SKM-1 (cell line): ENCODE measurements around the gene WWC2.

Experiments
- DNase-seq: peaks from one replicate; lab custom pipeline; 2025; ENCODE audit not compliant: unreplicated experiment; lab: John Stamatoyannopoulos, UW

The WWC2 gene

DNA sequence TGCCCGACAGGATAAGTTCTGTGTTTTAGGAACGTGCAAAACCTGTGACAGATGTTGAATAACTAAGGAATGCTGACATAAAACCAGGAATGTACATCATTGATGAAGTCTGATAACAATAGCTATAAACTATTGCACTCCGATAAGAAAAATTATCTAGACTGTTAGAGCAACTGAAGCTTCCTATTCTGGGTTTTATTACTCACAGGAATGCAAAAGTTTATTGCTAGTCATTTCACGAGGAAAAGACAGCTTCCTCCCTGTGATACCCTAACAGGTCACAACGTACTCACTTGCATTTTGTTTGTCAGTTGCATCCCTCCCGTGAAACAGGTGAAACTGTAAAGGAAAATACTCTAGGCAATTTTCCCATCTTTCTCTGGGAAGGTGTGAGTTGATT lies 155.1 kb downstream of the WWC2 start:
- no peak for DNase-seq

DNA sequence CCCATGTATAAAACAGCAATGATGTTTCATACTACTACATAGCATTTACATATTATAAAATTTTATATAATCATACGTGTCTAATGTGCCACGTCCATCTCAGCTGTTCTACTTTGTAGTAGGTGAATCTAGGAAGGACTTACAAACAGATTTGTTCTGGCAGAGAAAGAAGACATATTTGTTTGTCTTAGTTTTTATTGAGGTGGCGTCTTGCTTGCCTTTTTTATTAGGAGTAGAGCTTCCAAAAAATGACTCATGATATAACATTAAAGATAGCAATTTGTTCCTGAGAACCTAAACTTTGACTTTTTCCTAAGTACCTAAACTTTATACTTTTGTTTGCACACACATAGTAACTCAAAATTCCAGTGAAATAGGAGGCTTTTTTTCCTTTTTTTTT lies 156.4 kb downstream of the WWC2 start:
- DNase-seq = no peak

DNA sequence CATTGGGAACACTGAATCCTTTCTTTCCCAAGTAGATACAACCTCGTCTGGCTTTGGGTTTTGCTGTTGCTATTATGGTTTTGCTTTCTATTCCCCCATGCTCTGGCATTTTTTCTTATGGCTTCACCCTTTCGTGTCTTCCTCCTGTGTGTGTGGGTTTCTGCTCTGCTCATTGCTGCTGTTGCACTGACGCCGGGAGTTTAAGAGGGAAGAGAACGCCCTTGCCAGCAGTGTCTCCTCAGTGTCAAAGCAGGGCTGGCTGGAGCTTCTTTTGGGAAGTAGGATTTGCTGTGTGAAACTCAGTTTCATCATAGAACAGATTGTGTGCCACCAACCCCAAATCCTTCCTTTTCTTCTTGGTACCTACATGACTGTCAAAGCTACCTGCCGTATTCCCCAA lies 157.3 kb downstream of the WWC2 start:
- no peak for DNase-seq

DNA sequence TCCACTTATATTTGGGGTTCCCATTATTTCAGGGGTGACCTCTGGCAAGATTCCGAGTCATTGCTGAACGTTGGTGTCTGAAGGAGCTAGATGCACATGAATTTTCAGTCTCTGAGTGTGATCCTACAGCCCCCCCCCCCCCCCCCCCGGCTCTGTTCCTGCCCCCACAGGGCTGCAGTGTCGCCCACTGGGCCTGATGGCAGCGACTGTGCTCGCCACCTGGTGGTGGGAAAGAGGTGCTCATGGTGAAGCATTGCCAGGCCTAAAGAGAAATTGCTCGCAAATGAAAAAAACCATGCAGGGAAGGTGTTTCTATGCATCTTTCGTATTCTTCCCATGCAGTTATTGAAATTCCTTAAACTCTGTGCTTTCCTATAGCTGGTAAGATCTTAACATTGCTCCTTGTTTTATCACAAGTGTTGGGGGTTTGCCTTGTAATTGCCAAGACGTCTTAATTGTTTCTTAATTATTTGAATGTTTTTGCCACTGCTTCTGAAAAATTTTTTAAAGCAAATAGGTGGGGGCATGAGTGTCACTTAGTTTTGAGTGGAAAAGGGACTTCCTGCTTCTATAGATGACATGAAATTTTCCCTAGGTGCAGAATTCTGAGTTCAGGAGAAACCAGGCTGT lies 157.8 kb downstream of the WWC2 start:
- DNase-seq = peak; percentile 18

DNA sequence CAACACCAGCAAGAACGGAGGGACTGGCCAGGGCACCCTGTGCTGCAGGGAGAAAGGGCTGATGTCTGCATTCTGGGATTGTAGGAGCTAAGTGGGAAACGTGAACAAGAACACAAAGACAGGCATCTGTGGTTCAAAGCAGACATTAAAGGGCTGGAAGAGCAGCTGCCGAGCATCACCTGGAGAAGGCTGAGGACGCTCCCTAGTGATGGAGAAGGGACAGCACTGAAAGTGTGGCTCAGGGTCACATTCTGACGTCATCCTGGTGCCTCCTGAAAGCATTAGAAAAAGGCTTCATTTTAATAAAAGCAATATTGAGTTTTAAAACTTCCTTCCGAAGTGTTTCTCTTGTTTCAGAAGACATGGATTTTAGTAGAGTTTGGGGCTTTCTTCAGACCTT lies 158.8 kb downstream of the WWC2 start:
- no peak for DNase-seq

- no peak for DNase-seq
These were observed 161.6 kb downstream of the WWC2 start for GRCh38 chr4:183260491-183261151.

GRCh38 chr4:183261953-183262775 lies 163.1 kb downstream of the WWC2 start:
- peak; percentile 41 for DNase-seq

- no peak for DNase-seq
These were observed 163.7 kb downstream of the WWC2 start for GRCh38 chr4:183262776-183263100.

GRCh38 chr4:183263787-183264386 lies 164.8 kb downstream of the WWC2 start:
- no peak for DNase-seq

GRCh38 chr4:183264614-183265013 lies 165.6 kb downstream of the WWC2 start:
- DNase-seq = no peak

GRCh38 chr4:183266371-183266770 lies 167.3 kb downstream of the WWC2 start:
- DNase-seq = no peak

DNA sequence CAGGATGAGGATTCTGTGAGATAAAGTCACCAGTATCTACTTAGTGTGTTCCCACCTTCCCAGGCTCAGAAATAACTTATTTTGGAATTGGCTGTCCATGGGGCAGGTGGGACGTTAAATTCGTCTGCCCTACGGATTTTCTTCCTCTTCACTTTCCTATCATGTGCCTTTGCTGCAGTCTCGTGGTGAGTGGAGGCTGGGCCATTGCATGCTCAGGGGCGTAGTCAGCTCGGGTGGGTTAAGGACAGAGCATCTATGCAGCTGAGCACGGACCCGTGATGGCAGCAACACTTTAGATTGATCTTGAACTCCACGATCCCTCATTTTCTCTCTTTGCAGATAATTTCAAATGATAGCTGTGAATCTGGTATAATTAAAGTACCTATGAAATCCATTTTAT lies 169.5 kb downstream of the WWC2 start:
- DNase-seq = no peak

DNA sequence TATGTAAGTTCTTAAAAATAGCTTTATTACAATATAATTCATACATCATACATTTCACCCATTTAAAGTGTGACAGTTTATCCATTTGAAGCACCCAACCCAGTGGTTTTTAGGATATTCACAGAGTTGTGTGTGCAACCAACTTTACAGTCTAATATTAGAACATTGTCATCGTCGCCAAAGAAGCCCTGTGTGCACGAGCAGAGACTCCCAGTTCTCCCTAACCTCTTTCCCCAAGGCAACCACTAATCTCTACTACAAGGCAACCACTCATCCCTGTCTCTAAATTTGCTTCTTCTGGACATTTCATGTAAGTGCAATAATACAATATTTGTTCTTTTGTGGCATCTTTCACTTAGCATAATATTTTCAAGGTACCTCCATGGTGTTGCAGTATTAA lies 173.3 kb downstream of the WWC2 start:
- DNase-seq = no peak

GRCh38 chr4:183276106-183276505 lies 177.0 kb downstream of the WWC2 start:
- DNase-seq = no peak

GRCh38 chr4:183284258-183284785 lies 185.3 kb downstream of the WWC2 start:
- DNase-seq = no peak

- DNase-seq = no peak
These were observed 185.9 kb downstream of the WWC2 start for GRCh38 chr4:183284965-183285364.

DNA sequence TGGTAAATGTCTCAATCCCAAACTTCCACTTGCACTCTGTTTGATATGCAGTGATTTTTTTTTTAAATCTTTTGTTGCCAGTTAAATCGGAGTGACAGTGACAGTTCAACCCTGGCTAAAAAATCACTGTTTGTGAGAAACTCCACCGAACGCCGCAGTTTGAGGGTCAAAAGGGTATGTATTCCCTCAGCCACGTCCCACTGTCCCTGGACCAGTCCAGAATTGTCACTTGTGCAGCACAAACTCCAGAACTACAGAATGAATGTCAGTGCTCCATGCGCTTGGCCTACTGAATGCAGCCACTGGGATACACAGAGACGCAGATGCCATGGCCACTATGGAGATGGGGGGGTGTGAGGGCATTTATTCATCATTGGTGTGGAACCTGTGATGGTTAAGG lies 186.8 kb downstream of the WWC2 start:
- no peak for DNase-seq

DNA sequence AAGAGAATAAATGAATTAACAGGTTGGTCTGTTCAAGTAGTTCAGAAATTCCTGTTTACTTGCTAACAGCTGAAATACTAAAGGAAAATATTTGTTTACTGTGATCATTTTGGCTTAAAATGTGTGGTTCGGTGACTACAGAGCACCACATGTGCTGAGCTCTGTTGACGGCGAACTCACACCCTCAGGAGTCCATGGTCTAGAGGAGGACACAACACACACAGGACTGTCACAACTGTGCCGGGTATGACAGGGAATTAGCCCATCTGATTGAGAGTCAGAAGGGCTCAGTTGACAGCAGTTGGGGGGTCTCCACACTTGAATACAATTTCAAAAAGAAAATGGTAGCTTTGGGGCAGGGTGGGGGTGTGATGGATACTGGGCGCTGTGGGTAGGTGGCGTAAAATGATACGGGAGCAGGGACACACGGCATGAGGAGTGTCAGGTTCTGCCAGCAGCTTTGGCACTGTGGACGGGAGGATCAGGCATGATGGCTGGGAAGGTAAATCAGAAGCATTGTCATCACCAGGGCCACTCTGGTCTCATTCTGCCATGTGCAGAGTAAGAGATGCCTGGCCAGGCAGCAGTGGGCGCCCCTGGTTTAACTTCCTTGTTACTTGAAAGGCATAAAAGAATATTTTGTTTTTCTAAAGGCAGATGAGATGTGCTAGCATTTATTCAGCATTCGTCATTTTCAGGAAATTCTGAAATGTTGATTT lies 187.7 kb downstream of the WWC2 start:
- no peak for DNase-seq

- DNase-seq = no peak
These were observed 188.2 kb downstream of the WWC2 start for GRCh38 chr4:183287309-183287659.

DNA sequence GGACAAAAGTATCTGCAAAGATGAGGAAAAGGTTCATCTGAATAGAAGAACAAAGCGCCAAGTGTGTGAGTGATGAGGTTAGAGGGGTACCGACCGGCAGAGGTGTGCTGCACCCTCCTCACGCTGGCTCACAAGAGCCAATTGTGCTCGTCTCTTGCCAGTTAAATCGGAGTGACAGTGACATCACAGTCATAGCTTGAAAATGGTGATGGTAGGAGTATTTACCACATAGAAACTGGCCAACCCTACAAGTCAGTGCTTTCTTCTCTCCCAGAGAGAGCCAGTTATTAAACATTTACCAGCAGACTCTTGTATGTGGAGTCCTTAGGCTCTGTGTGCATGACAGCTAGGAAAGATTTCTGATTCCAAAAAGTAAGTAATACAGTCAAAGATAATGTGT lies 188.6 kb downstream of the WWC2 start:
- no peak for DNase-seq

DNA sequence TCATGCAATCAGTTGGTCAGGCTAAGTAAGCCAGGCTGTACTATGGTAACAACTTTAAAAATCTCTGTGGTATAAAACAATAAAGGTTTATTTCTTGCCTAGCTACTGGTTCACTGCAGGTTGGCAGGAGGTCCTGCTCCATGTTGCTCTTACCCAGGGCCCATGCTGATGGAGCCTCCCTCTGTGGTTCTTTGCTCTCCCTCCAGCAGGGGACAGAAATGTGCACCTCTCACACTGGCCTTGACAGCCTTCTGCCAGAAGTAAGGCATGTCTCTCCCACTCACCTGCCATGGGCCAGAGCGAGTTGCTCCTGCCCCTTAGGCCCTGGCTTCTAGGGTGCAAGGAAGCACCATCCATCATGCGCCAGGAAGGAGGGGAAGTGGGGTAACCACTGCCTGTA lies 189.9 kb downstream of the WWC2 start:
- no peak for DNase-seq
